ENCODE data around the gene FYCO1. TPM values are rescaled to one million over a fixed set of nuclear protein-coding genes. Genes with fewer than 3 reads are reported as not detected.
"Not testable (repeated sequence)": the region's sequence is repeated elsewhere in the genome, so short reads cannot be mapped to it uniquely, and the experiment has no call there.

Gene FYCO1
- 7.7 TPM for polyA plus RNA-seq (2013, experiment 1 of 4)
- 8.2 TPM for polyA plus RNA-seq (2013, experiment 2 of 4)
- polyA plus RNA-seq (2013, experiment 3 of 4), result 8.0 TPM
- 8.4 TPM for polyA plus RNA-seq (2013, experiment 4 of 4)

DNA sequence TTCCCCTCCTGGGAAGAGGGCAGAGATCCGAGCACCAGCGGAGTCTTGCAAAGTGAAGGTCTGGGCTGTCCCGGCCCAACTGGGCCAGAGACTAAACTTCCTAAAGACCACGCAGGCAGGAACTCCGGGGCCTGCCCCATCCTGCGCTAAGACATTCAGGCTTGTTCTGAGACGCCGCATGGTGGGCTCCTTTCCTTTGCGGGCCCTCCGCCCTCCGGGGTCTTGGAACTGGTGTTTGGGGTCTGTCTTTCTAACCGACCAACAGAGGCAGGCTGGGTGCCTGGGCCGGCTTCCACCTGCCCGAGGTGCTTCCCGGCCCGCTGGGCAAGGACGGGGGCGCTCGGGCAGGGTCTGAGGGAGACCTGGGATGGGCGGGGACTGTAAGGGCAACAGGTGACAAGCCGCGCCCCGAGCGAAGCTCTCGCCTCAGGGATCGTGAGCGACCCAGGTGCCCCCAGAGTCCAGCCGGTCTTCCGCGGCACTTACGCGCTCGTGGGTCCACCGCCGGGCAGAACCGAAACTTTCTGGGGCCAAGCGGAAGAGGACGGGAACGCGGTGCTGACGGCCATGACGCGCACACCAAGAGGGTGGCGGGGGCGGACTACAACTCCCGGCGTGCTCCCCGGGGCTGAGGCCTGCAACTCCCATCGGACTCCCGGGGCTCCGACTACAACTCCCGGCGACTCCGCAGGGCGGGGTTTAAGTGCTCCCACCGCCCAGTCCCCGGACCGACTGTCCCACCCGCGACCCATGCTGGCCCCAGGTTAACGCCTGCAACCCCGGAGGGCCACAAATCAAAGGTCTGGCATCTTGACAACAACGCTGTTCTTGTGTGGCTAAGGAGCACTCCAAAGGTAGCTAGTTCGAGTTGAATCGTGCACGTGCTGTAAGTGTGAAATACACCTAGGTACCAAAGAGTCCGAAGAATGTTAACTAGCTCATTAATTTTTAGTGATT, at the start of gene FYCO1:
Gene FYCO1, minus strand, starts transcription at position 589 of the 957 bp plus-strand sequence. CDS start 10,914 bp downstream, outside the sequence.
- 3 to 4% methylated on average over 67 of the region's 67 CpGs for WGBS, 2 experiments
- peak within 1 kb of the TSS; percentile 16 for H3K27ac ChIP-seq (ENCODE audit: insufficient read depth, low read depth, low read length, poor library complexity, severe bottlenecking)

DNA sequence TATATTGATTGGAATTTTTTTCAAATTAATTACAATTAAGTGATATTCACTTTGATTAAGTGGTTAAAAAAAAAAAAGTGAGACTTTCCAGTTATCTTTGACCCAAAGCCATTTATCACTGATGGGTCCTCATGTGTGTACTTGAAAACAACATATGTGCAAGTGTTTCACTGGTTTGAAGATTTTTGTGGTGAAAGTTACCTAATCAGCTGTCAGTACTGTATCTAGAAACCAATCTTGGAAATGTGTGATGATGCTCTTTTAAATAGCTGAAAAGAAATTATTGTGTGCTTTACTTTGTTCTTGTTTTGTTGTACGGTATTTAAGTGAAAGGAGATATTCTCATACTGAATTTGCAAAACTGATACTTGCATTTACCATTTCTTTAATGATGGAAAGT, 43.3 kb upstream of the FYCO1 start:
- no peaks in the 10 kb centered on the region for H3K9me3 ChIP-seq (ENCODE audit: control insufficient read depth, low read length)
- no peaks in the 10 kb centered on the region for H3K36me3 ChIP-seq (ENCODE audit: control insufficient read depth, insufficient read depth, low read length)
- no peak overlapping the region for H3K27ac ChIP-seq (ENCODE audit: insufficient read depth, low read depth, low read length, poor library complexity, severe bottlenecking)
- WGBS, 2 experiments, result 100% methylated on average over 1 of the region's 1 CpG
- no peak overlapping the region for H3K4me3 ChIP-seq (ENCODE audit: insufficient read depth, low read depth, low read length)
- no peaks in the 10 kb centered on the region for H3K27me3 ChIP-seq (ENCODE audit: control insufficient read depth, insufficient read depth, low read length, poor library complexity, severe bottlenecking)
- H3K4me1 ChIP-seq (ENCODE audit: control insufficient read depth, insufficient read depth, low read length), result no peaks in the 10 kb centered on the region

More for the DNA sequence above, at the start of gene FYCO1:
- H3K4me3 ChIP-seq (ENCODE audit: insufficient read depth, low read depth, low read length), result peak within 1 kb of the TSS; percentile 96
- H3K36me3 ChIP-seq (ENCODE audit: control insufficient read depth, insufficient read depth, low read length), result no peaks in the 10 kb centered on the region
- peaks cover 3% of the 10 kb centered on the region for H3K4me1 ChIP-seq (ENCODE audit: control insufficient read depth, insufficient read depth, low read length)
- peaks cover 4% of the 10 kb centered on the region for H3K27me3 ChIP-seq (ENCODE audit: control insufficient read depth, insufficient read depth, low read length, poor library complexity, severe bottlenecking)
- no peaks in the 10 kb centered on the region for H3K9me3 ChIP-seq (ENCODE audit: control insufficient read depth, low read length)

DNA sequence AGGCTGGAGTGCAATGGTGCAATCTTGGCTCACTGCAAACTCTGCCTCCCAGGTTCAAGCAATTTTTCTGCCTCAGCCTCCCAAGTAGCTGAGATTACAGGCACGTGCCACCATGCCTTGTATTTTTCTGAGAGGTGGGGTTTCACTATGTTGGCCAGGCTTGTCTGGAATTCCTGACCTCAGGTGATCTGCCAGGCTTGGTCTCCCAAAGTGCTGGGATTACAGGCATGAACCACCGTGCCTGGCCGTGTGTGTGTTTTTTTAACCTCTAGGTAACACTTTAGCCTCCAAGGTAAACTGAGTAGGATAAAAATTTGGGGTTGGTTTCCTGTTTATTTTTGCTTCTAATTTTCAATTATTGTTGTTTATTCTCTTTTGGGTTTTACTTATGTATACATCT, 42.4 kb upstream of the FYCO1 start:
- H3K4me1 ChIP-seq (ENCODE audit: control insufficient read depth, insufficient read depth, low read length); H3K9me3 ChIP-seq (ENCODE audit: control insufficient read depth, low read length); H3K36me3 ChIP-seq (ENCODE audit: control insufficient read depth, insufficient read depth, low read length); H3K27me3 ChIP-seq (ENCODE audit: control insufficient read depth, insufficient read depth, low read length, poor library complexity, severe bottlenecking); H3K4me3 ChIP-seq (ENCODE audit: insufficient read depth, low read depth, low read length); H3K27ac ChIP-seq (ENCODE audit: insufficient read depth, low read depth, low read length, poor library complexity, severe bottlenecking): not testable (repeated sequence)
- WGBS, 2 experiments, result 84 to 89% methylated on average over 3 of the region's 3 CpGs

DNA sequence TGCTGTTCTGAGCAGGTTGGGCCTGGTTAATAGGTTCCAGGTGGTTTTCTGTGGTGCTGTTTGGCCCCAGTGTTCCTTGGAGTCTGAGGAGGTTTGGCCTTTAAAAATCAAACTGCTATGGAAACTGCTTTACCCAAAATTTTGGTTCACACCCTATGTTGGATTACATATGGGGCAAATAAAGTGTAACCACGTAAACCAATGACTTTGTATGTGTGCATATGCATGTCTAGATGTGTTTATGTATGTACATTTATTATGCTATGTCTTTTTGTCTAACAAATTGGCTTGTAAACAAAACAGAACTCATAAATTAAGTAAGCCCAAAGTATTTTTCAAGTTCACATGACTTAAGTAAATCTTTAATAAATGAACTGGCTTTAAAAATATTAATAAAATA, 40.6 kb upstream of the FYCO1 start:
- H3K27ac ChIP-seq (ENCODE audit: insufficient read depth, low read depth, low read length, poor library complexity, severe bottlenecking), result no peak overlapping the region
- H3K36me3 ChIP-seq (ENCODE audit: control insufficient read depth, insufficient read depth, low read length), result no peaks in the 10 kb centered on the region
- no peaks in the 10 kb centered on the region for H3K27me3 ChIP-seq (ENCODE audit: control insufficient read depth, insufficient read depth, low read length, poor library complexity, severe bottlenecking)
- H3K4me3 ChIP-seq (ENCODE audit: insufficient read depth, low read depth, low read length), result no peak overlapping the region
- H3K4me1 ChIP-seq (ENCODE audit: control insufficient read depth, insufficient read depth, low read length), result no peaks in the 10 kb centered on the region
- WGBS, 2 experiments, result 92 to 100% methylated on average over 1 of the region's 1 CpG
- H3K9me3 ChIP-seq (ENCODE audit: control insufficient read depth, low read length), result no peaks in the 10 kb centered on the region

DNA sequence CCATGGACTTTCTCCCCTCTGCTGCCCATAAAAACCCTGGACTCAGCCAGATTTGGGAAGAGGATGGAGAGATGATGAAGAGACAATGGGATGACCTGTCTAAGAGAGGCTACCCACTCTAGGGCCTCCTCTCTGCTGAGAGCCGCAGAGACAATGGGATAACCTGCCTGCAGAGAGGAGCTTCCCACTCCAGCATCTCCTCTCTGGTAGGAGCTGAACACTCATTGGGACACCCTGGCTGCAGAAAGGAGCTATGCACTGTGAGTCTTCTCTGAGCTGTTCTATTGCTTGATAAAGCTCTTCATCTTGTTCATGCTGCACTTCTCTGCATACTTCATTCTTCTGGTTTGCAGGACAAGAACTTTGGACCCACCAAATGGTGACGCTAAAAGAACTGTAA, 36.1 kb upstream of the FYCO1 start:
- no peaks in the 10 kb centered on the region for H3K27me3 ChIP-seq (ENCODE audit: control insufficient read depth, insufficient read depth, low read length, poor library complexity, severe bottlenecking)

DNA sequence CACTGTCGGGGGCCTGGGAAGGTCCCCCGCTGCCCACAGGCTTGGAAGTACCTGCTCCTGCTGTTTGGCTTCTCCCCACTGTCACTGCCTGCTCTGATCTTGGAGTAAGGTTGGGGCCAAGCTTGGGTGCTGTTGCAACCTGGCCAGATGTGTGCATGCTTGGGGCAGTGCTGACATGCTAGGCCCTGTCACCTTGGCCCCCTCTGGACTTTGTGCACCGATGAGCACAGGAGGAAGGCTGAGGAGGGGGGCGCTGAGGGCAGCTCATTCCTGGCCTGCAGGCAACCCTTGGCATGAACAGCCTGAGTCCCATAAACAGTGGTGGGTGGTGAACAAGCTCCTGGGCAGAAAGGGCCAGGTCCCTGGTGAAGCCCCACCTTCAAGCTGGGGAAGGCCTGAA, 35.6 kb upstream of the FYCO1 start:
- H3K4me3 ChIP-seq (ENCODE audit: insufficient read depth, low read depth, low read length), result no peak overlapping the region
- H3K4me1 ChIP-seq (ENCODE audit: control insufficient read depth, insufficient read depth, low read length), result no peaks in the 10 kb centered on the region
- H3K36me3 ChIP-seq (ENCODE audit: control insufficient read depth, insufficient read depth, low read length), result no peaks in the 10 kb centered on the region
- 89 to 91% methylated on average over 4 of the region's 4 CpGs for WGBS, 2 experiments
- no peak overlapping the region for H3K27ac ChIP-seq (ENCODE audit: insufficient read depth, low read depth, low read length, poor library complexity, severe bottlenecking)
- peaks cover 3% of the 10 kb centered on the region for H3K9me3 ChIP-seq (ENCODE audit: control insufficient read depth, low read length)
- H3K27me3 ChIP-seq (ENCODE audit: control insufficient read depth, insufficient read depth, low read length, poor library complexity, severe bottlenecking), result no peaks in the 10 kb centered on the region

More for the DNA sequence above, 36.1 kb upstream of the FYCO1 start:
- H3K9me3 ChIP-seq (ENCODE audit: control insufficient read depth, low read length), result peaks cover 3% of the 10 kb centered on the region
- no peak overlapping the region for H3K4me3 ChIP-seq (ENCODE audit: insufficient read depth, low read depth, low read length)
- H3K27ac ChIP-seq (ENCODE audit: insufficient read depth, low read depth, low read length, poor library complexity, severe bottlenecking), result no peak overlapping the region
- WGBS, 2 experiments, result 89 to 98% methylated on average over 2 of the region's 2 CpGs
- no peaks in the 10 kb centered on the region for H3K36me3 ChIP-seq (ENCODE audit: control insufficient read depth, insufficient read depth, low read length)
- H3K4me1 ChIP-seq (ENCODE audit: control insufficient read depth, insufficient read depth, low read length), result no peaks in the 10 kb centered on the region

DNA sequence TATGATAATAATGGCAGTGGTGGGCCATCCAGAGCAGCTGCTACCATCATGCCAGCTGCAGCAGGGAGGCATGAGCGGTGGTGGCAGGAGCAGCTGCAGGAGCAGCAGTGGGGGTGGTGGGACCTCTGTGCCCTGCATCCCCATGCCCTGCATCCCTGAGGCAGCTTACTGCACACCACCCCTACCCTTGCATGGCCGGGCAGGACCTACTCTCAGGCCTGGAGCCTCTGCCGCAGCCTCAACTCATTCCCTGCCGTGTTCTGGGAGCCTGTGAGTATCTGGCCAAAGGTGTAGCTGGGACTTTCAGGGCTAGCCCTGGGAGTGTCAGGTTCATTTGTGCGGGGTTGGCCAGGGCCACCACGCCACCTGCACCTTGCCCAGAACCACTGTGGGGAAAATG, 35.0 kb upstream of the FYCO1 start:
- no peak overlapping the region for H3K4me3 ChIP-seq (ENCODE audit: insufficient read depth, low read depth, low read length)
- no peak overlapping the region for H3K27ac ChIP-seq (ENCODE audit: insufficient read depth, low read depth, low read length, poor library complexity, severe bottlenecking)
- H3K27me3 ChIP-seq (ENCODE audit: control insufficient read depth, insufficient read depth, low read length, poor library complexity, severe bottlenecking), result no peaks in the 10 kb centered on the region
- no peaks in the 10 kb centered on the region for H3K36me3 ChIP-seq (ENCODE audit: control insufficient read depth, insufficient read depth, low read length)
- H3K9me3 ChIP-seq (ENCODE audit: control insufficient read depth, low read length), result peaks cover 3% of the 10 kb centered on the region
- 94% methylated on average over 6 of the region's 6 CpGs for WGBS, 2 experiments
- H3K4me1 ChIP-seq (ENCODE audit: control insufficient read depth, insufficient read depth, low read length), result no peaks in the 10 kb centered on the region

DNA sequence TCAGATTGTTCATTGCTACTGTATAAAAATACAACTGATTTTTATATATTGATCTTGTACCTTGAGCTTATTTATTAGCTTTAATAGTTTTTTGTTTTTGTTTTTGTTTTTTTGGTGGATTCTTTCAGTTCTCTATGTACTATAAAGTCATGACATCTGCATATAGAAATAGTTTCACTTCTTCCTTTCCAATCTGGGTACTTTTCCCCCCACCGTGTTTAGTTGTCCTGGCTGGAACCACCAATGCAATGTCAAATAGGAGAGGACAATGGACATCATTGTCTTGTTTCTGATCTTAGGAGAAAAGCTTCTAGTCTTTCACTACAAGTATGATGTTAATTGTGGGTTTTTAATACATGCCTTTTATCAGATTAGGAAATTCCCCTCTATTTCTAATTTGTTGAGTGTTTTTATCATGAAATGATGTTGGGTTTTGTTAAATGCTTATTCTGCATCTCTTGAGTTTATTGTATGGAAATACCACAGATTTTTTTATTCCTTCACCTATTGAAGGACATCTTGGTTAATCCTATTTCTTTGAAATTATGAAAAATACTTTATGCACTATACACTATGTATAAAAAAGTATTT, 34.4 kb upstream of the FYCO1 start:
- no peaks in the 10 kb centered on the region for H3K4me1 ChIP-seq (ENCODE audit: control insufficient read depth, insufficient read depth, low read length)
- H3K27me3 ChIP-seq (ENCODE audit: control insufficient read depth, insufficient read depth, low read length, poor library complexity, severe bottlenecking), result no peaks in the 10 kb centered on the region
- no peaks in the 10 kb centered on the region for H3K36me3 ChIP-seq (ENCODE audit: control insufficient read depth, insufficient read depth, low read length)
- peaks cover 3% of the 10 kb centered on the region for H3K9me3 ChIP-seq (ENCODE audit: control insufficient read depth, low read length)
- H3K27ac ChIP-seq (ENCODE audit: insufficient read depth, low read depth, low read length, poor library complexity, severe bottlenecking), result no peak overlapping the region
- H3K4me3 ChIP-seq (ENCODE audit: insufficient read depth, low read depth, low read length), result no peak overlapping the region
- WGBS, 2 experiments, result 100% methylated on average over 1 of the region's 1 CpG

DNA sequence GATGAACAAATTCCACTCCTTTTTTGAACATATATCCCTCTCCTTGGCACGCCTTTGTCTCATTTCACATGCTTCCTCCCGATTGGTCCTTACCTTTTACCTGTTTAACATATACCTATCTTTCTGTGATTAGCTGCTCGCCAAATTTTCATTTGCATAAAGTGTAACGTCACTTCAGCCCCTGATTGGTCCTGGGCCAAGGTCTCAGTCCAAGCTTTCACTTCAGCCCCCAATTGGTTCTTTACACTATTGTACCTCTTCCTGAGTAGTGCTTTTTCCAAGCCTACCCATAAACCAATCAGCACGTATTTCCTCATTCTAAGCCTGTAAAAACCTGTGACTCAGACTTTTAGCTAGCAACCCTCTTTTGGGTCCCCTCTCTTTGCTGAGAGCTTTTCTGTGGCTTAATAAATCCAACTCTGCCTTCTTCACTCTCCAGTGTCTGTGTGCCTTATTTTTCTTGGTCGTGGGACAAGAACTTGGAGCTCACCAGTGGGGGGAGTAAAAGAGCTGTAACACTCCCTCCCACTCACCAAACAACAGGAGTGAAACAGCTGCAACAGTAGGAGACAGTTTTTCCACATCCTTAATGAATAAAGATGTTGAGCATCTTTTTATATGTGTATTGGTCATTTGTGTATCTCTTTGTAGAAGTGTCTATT, 32.2 kb upstream of the FYCO1 start:
- peaks cover 3% of the 10 kb centered on the region for H3K9me3 ChIP-seq (ENCODE audit: control insufficient read depth, low read length)
- H3K4me3 ChIP-seq (ENCODE audit: insufficient read depth, low read depth, low read length), result no peak overlapping the region
- H3K36me3 ChIP-seq (ENCODE audit: control insufficient read depth, insufficient read depth, low read length), result no peaks in the 10 kb centered on the region
- no peaks in the 10 kb centered on the region for H3K27me3 ChIP-seq (ENCODE audit: control insufficient read depth, insufficient read depth, low read length, poor library complexity, severe bottlenecking)
- WGBS, 2 experiments, result 89 to 92% methylated on average over 6 of the region's 6 CpGs
- no peak overlapping the region for H3K27ac ChIP-seq (ENCODE audit: insufficient read depth, low read depth, low read length, poor library complexity, severe bottlenecking)
- no peaks in the 10 kb centered on the region for H3K4me1 ChIP-seq (ENCODE audit: control insufficient read depth, insufficient read depth, low read length)

All from ectodermal cell (in vitro differentiated cells).